ENCODE data around the gene MGMT.

GRCh38 chr10:129685271-129685670 is 218.2 kb downstream of the MGMT start:
- no peak for TF ChIP-seq CTCF (IDR thresholded peaks at IDR 0.05; ENCODE audit: borderline replicate concordance, extremely low read depth, low read length, poor library complexity, severe bottlenecking)
- TF ChIP-seq EZH2 (IDR thresholded peaks at IDR 0.05; ENCODE audit: borderline replicate concordance, low read depth, low read length, severe bottlenecking), result no peak
